Endodermal cell (in vitro differentiated cells): ENCODE measurements around the gene HEPHL1. TPM values are rescaled to one million over a fixed set of nuclear protein-coding genes. Genes with fewer than 3 reads are reported as not detected.
"Not testable (repeated sequence)": the region's sequence is repeated elsewhere in the genome, so short reads cannot be mapped to it uniquely, and the experiment has no call there.

Experiments
- DNase-seq: peaks from one replicate; pipeline ENCODE4 v3.0.0-alpha.2; 2017
- H3K27ac ChIP-seq: 2 replicates; pipeline ENCODE4 v1.5.1; 2013; ENCODE audit warnings: mild to moderate bottlenecking, low read depth, low read length, moderate library complexity
- H3K27me3 ChIP-seq: 2 replicates; pipeline ENCODE4 v1.6.1; 2013; ENCODE audit warnings: mild to moderate bottlenecking, low read length, moderate library complexity; ENCODE audit not compliant: insufficient read depth, control insufficient read depth, poor library complexity, severe bottlenecking
- H3K36me3 ChIP-seq: 2 replicates; pipeline ENCODE4 v1.7.0; 2013; ENCODE audit warnings: mild to moderate bottlenecking, low read length, moderate library complexity; ENCODE audit not compliant: control insufficient read depth, insufficient read depth
- H3K4me1 ChIP-seq: one replicate; pipeline ENCODE4 v1.7.0; 2013; ENCODE audit warnings: low read length; ENCODE audit not compliant: control insufficient read depth, insufficient read depth
- H3K4me3 ChIP-seq: 2 replicates; pipeline ENCODE4 v1.5.1; 2013; ENCODE audit warnings: mild to moderate bottlenecking, low read length, moderate library complexity
- H3K9ac ChIP-seq: 2 replicates; pipeline ENCODE4 v1.6.1; 2013; ENCODE audit warnings: mild to moderate bottlenecking, low read length, moderate library complexity; ENCODE audit not compliant: poor library complexity, severe bottlenecking; ENCODE audit errors: extremely low read depth
- H3K9me3 ChIP-seq: 2 replicates; pipeline ENCODE4 v1.6.1; 2013; ENCODE audit warnings: mild to moderate bottlenecking, low read length, moderate library complexity; ENCODE audit not compliant: control insufficient read depth
- H3K27ac Mint-ChIP-seq: 2 replicates; pipeline ENCODE4 v1.8.0; 2020; ENCODE audit warnings: mixed read lengths
- H3K27me3 Mint-ChIP-seq: 2 replicates; pipeline ENCODE4 v1.8.0; 2021; ENCODE audit warnings: mild to moderate bottlenecking, mixed read lengths; ENCODE audit not compliant: insufficient read depth
- H3K36me3 Mint-ChIP-seq: 2 replicates; pipeline ENCODE4 v1.8.0; 2020; ENCODE audit warnings: low read depth, mixed read lengths
- H3K4me1 Mint-ChIP-seq: 2 replicates; pipeline ENCODE4 v1.8.0; 2020; ENCODE audit warnings: mixed read lengths
- H3K4me3 Mint-ChIP-seq: 2 replicates; pipeline ENCODE4 v1.8.0; 2020; ENCODE audit warnings: mild to moderate bottlenecking, moderate library complexity, mixed read lengths
- H3K9me3 Mint-ChIP-seq: 2 replicates; pipeline ENCODE4 v1.8.0; 2020; ENCODE audit warnings: mild to moderate bottlenecking, mixed read lengths
- WGBS, 2 experiments: methylation state at CpG; one replicate each; pipeline versions ENCODE4 v1.1.5 to v1.1.7; 2013; ENCODE audit warnings: missing lambda C conversion rate in 2 of 2, mixed read lengths in 1 of 2; ENCODE audit not compliant: insufficient coverage in 1 of 2, insufficient read length in 1 of 2; 5-methylcytosine and 5-hydroxymethylcytosine counted together
- total RNA-seq, 2 donors: library from RNA; stranded (reverse); fragmentation: NEBNext Ultra II Directional in 1 of 2; extraction: Animal tissue kit (Norgen Biotek cat#: 25700) in 1 of 2; gene quantifications; 2 replicates in 1 of 2; 3 replicates in 1 of 2; pipeline ENCODE4 v1.2.1, GENCODE V29; 2021
- TF ChIP-seq, protein P1 (sequence below): fragments of 200-600 bp; sonication (generic); conservative IDR thresholded peaks from 2 replicates; pipeline ENCODE4 v1.5.0; 2021; ENCODE audit warnings: antibody characterized with exemption, mild to moderate bottlenecking

Gene HEPHL1
- total RNA-seq, 2 donors from 2014 or later: not detected

DNA sequence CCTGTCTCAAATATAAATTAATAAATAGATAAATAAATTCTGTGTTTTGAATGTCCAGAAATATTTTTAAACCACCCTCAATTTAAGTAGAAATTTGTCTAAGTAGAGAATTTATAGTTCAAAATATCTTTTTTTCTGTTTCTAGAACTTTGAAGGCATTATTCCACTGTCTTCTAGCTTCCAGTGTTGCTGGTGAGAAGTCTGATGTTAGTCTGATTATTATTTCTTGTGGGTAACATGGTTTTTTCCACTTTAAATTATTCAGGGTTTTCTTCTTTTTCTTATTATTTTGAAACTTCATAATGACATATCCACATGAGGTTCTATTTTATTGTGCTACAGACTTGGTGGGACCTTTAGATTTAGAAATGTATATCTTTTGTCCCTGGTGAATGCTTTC, 46.4 kb upstream of the HEPHL1 start:
- TF ChIP-seq, protein P1, sequence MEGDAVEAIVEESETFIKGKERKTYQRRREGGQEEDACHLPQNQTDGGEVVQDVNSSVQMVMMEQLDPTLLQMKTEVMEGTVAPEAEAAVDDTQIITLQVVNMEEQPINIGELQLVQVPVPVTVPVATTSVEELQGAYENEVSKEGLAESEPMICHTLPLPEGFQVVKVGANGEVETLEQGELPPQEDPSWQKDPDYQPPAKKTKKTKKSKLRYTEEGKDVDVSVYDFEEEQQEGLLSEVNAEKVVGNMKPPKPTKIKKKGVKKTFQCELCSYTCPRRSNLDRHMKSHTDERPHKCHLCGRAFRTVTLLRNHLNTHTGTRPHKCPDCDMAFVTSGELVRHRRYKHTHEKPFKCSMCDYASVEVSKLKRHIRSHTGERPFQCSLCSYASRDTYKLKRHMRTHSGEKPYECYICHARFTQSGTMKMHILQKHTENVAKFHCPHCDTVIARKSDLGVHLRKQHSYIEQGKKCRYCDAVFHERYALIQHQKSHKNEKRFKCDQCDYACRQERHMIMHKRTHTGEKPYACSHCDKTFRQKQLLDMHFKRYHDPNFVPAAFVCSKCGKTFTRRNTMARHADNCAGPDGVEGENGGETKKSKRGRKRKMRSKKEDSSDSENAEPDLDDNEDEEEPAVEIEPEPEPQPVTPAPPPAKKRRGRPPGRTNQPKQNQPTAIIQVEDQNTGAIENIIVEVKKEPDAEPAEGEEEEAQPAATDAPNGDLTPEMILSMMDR: no peak
- DNase-seq: no peak
- no peaks in the 10 kb centered on the region for H3K36me3 ChIP-seq
- Mint-ChIP-seq H3K27ac (no peak overlapping the region), H3K9me3 (peaks cover 17% of the 10 kb centered on the region), H3K4me1 (peaks cover 5% of the 10 kb centered on the region), H3K27me3 (peaks cover 28% of the 10 kb centered on the region), H3K4me3 (no peak overlapping the region), H3K36me3 (no peaks in the 10 kb centered on the region)
- H3K27ac ChIP-seq: no peak overlapping the region
- peaks cover 12% of the 10 kb centered on the region for H3K9me3 ChIP-seq
- no peak overlapping the region for H3K4me3 ChIP-seq
- H3K27me3 ChIP-seq: peaks cover 13% of the 10 kb centered on the region
- no peaks in the 10 kb centered on the region for H3K4me1 ChIP-seq
- no peak overlapping the region for H3K9ac ChIP-seq

DNA sequence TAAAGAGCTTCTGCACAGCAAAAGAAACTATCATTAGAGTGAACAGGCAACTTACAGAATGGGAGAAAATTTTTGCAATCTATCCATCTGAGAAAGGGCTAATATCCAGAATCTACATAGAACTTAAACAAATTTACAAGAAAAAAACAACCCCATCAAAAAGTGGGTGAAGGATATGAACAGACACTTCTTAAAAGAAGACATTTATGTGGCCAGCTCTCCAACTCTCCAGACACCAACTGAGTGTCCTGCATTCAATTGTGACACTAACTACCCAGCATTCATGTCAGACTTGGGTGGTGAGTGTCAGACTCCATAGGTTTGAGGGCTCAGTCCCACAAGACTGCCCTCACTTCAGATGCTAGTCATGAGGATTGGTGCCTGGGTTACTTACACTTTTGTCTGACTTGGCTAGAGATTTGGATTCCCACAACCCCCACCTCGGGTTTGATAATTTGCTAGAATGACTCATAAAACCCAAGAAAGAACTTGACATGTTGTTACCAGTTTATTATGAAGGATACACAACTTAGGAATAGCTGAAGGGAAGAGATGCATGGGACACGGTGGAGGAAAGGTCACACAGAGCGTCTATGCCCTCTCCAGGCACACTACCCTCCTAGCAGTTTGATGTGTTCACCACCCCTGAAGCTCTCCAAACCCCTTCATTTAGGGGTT, 44.4 kb upstream of the HEPHL1 start:
- H3K4me1 Mint-ChIP-seq, H3K36me3 ChIP-seq, H3K4me3 Mint-ChIP-seq, H3K4me1 ChIP-seq, DNase-seq, H3K36me3 Mint-ChIP-seq, H3K4me3 ChIP-seq, H3K9ac ChIP-seq, H3K27ac ChIP-seq, H3K27ac Mint-ChIP-seq: not testable (repeated sequence)
- Histone ChIP-seq H3K9me3 (peaks cover 12% of the 10 kb centered on the region), H3K27me3 (peaks cover 12% of the 10 kb centered on the region)
- Mint-ChIP-seq H3K27me3 (peaks cover 22% of the 10 kb centered on the region), H3K9me3 (peaks cover 17% of the 10 kb centered on the region)
- 86% methylated on average over 2 of the region's 3 CpGs; no CpG with 5 or more reads in 1 of the 2 experiments for WGBS, 2 experiments

DNA sequence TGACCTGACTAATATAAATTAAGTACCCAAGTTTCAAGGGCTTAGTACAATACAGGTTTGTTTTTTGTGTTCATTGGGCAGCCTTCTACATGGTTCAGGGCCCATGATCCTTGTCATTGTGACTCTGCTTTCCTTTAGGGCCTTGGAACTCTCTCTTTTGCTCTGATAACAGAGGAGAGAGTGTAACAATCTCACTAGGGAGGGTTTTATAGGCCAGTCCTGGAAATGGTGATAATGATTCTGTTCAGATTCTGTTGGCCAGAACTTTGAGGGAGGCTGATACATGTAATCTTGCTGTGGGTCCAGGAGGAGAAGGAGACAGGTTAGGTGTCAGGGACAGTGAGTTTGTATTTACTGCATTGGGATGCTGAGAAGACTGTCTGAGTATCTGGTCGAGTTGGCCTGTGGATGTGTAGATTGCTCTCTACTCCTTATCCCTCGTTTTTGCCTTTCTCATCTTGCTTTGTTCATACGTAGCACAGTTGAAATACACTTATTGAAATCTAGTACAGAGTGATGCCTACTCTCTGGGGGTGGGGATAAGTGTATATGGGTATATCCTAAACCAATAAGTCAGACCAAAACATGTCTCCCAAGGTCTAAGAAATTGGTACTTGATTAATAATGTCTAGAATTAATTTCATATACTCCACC, 37.5 kb upstream of the HEPHL1 start:
- H3K27me3 Mint-ChIP-seq: peaks cover 17% of the 10 kb centered on the region
- no peaks in the 10 kb centered on the region for H3K36me3 Mint-ChIP-seq
- no peaks in the 10 kb centered on the region for H3K9me3 Mint-ChIP-seq
- Histone ChIP-seq H3K9ac (no peak overlapping the region), H3K36me3 (no peaks in the 10 kb centered on the region), H3K27ac (no peak overlapping the region), H3K4me3 (no peak overlapping the region), H3K4me1 (peaks cover 3% of the 10 kb centered on the region), H3K27me3 (peaks cover 5% of the 10 kb centered on the region), H3K9me3 (no peaks in the 10 kb centered on the region)
- TF ChIP-seq, protein P1: no peak
- H3K4me1 Mint-ChIP-seq: peaks cover 8% of the 10 kb centered on the region
- no peak overlapping the region for H3K4me3 Mint-ChIP-seq
- DNase-seq: no peak
- no peak overlapping the region for H3K27ac Mint-ChIP-seq
- 77 to 90% methylated on average over 2 to 3 of the region's 3 CpGs for WGBS, 2 experiments
